Measurements from ENCODE around the gene CT47C1.
"Not testable (repeated sequence)": the region's sequence is repeated elsewhere in the genome, so short reads cannot be mapped to it uniquely, and the experiment has no call there.

CT47C1 gene

GRCh38 chrX:119072744-119073143, at the start of gene CT47C1:
Gene CT47C1 (plus strand): TSS chrX:119072993. CDS start chrX:119073226, 233 bp downstream.
- DNase-seq, result no peak

GRCh38 chrX:119025900-119026299, 46.9 kb upstream of the CT47C1 start:
- no peak for DNase-seq

GRCh38 chrX:119026344-119026743, 46.4 kb upstream of the CT47C1 start:
- not testable (repeated sequence) for DNase-seq

- DNase-seq, result not testable (repeated sequence)
Observed at GRCh38 chrX:119027960-119028732, 44.6 kb upstream of the CT47C1 start.

GRCh38 chrX:119028733-119029330, 44.0 kb upstream of the CT47C1 start:
- no peak for DNase-seq

GRCh38 chrX:119029656-119030055, 43.1 kb upstream of the CT47C1 start:
- not testable (repeated sequence) for DNase-seq

- no peak for DNase-seq
Observed at GRCh38 chrX:119030990-119031389, 41.8 kb upstream of the CT47C1 start.

- DNase-seq, result no peak
Observed at GRCh38 chrX:119036107-119037029, 36.4 kb upstream of the CT47C1 start.

- no peak for DNase-seq
Observed at GRCh38 chrX:119040432-119040831, 32.4 kb upstream of the CT47C1 start.

- peak in 15 of 56 donors; percentile 0 to 39 (median 5) for DNase-seq
Observed at GRCh38 chrX:119041175-119041574, 31.6 kb upstream of the CT47C1 start.

- no peak for DNase-seq
Observed at GRCh38 chrX:119042040-119042439, 30.8 kb upstream of the CT47C1 start.

GRCh38 chrX:119042996-119043395, 29.8 kb upstream of the CT47C1 start:
- no peak for DNase-seq

GRCh38 chrX:119045884-119046283, 26.9 kb upstream of the CT47C1 start:
- DNase-seq, result no peak

- DNase-seq, result no peak
Observed at GRCh38 chrX:119055687-119056086, 17.1 kb upstream of the CT47C1 start.

GRCh38 chrX:119062750-119063374, 9.9 kb upstream of the CT47C1 start:
- no peak for DNase-seq

GRCh38 chrX:119063428-119063827, 9.4 kb upstream of the CT47C1 start:
- no peak for DNase-seq

GRCh38 chrX:119067023-119067739, 5.6 kb upstream of the CT47C1 start:
- DNase-seq, result peak in 40 of 56 donors; percentile 0 to 66 (median 14)

GRCh38 chrX:119069128-119069527, 3.7 kb upstream of the CT47C1 start:
- no peak for DNase-seq

- no peak for DNase-seq
Observed at GRCh38 chrX:119069762-119070161, 3.0 kb upstream of the CT47C1 start.

- DNase-seq, result no peak
Observed at GRCh38 chrX:119071381-119071780, 1.4 kb upstream of the CT47C1 start.

All from nucleus accumbens (tissue), 56 donors.